Omental fat pad (tissue), 4 donors: ENCODE data around the gene INHBB. TPM values are rescaled to one million over a fixed set of nuclear protein-coding genes. Genes with fewer than 3 reads are reported as not detected.

Source experiments
- ATAC-seq: fragments of 150-250 bp; one replicate; pipeline ENCODE4 v1.9.1; 2016; ENCODE audit warnings: mild to moderate bottlenecking, moderate library complexity; ENCODE audit not compliant: low FRiP score
- DNase-seq: peaks from one replicate; pipeline ENCODE4 v3.0.0-alpha.2; 2019; ENCODE audit warnings: low spot score
- total RNA-seq, 4 donors: library from RNA; depleted of rRNA; stranded (reverse); fragments of >200 nt; gene quantifications; one replicate each; pipeline ENCODE4 v1.1.0, GENCODE V29; 2016
- TF ChIP-seq, protein P1 (sequence below), 3 donors: fragments of 450-650 bp; IDR thresholded peaks; one replicate each; pipeline ENCODE4 v1.5.1; 2016 to 2017; ENCODE audit warnings: antibody characterized with exemption in 3 of 3, mild to moderate bottlenecking in 3 of 3, moderate library complexity in 2 of 3

Gene INHBB
- total RNA-seq, 4 donors from 2014 or later, result 6.7 to 59.8 (median 28.6) TPM

- TF ChIP-seq, protein P1, sequence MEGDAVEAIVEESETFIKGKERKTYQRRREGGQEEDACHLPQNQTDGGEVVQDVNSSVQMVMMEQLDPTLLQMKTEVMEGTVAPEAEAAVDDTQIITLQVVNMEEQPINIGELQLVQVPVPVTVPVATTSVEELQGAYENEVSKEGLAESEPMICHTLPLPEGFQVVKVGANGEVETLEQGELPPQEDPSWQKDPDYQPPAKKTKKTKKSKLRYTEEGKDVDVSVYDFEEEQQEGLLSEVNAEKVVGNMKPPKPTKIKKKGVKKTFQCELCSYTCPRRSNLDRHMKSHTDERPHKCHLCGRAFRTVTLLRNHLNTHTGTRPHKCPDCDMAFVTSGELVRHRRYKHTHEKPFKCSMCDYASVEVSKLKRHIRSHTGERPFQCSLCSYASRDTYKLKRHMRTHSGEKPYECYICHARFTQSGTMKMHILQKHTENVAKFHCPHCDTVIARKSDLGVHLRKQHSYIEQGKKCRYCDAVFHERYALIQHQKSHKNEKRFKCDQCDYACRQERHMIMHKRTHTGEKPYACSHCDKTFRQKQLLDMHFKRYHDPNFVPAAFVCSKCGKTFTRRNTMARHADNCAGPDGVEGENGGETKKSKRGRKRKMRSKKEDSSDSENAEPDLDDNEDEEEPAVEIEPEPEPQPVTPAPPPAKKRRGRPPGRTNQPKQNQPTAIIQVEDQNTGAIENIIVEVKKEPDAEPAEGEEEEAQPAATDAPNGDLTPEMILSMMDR (IDR thresholded peaks at IDR 0.05), result no peak
- ATAC-seq (no peak), DNase-seq (no peak)
These were observed 24.1 kb upstream of the INHBB start for GRCh38 chr2:120321721-120322284.

DNA sequence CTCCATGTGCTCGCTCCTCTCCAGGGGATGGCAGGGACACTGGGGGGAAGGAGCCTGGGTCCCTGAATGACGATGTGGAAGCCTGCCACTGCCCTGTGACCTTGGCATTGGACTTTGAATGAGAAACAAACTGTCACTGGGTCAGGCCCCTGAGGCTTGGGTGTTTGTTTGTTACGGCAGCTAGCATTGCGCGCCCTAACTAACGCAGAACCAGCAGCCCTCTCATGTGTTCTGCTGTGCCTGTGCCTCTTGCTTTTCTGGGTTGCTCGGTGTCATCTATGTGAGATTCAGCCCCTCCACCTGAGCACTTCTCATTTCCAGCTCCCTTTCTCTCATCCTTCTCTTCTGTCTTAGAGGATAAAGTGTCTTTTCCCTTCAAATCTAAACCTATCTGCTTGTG, 23.6 kb upstream of the INHBB start:
- TF ChIP-seq, protein P1 (IDR thresholded peaks at IDR 0.05), result no peak
- no peak for DNase-seq
- no peak for ATAC-seq

DNA sequence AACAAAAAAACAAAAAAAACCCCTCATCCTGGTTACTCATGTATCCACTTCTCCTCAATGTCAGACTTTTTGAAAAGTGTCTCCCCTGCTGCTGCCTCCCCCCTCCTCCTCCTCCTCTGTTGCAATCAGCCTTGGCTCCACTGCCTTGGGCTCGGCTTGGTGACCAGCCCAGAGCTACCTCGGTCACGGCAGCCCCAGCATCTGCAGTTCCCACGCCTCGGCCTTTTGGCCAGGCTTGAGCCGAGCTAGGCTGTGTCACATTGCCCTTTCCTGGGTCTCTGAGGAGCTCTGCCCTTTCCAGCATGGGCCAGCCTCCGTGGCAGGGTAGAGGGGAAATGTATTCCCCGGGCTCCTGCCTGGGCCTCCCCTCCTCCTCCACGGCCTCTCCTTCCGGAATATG, 22.7 kb upstream of the INHBB start:
- DNase-seq (no peak), ATAC-seq (peak; percentile 55)
- TF ChIP-seq, protein P1 (IDR thresholded peaks at IDR 0.05), result no peak

DNA sequence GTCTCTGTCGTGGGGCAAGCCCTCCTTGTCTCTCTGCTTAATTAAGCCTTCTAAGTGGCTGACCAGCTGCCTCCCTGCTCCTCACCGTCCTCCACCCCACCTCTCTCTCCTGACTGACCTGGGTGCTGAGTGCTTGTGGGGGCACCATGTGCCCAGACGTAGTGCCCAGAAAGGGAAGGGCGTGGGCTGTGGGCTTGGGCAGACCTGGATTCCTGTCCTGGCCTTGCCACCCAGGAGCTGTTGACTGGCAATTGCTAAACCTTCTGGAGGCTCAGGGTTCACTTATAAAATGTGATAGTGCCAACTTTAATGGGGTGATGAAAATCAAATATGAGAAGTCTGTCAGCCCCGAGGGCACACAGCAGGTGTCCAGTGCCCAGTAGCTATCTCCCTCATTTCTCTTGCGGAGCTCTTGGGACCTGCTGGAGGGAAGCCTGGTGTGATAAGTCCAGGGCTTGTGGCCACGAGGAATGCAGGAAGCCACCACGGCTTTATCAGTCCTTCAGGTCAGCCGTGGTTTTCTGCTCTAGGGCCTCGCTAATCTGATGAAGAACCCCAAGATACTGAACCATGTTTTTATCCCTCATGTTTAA, 22.0 kb upstream of the INHBB start:
- DNase-seq, result no peak
- no peak for ATAC-seq
- TF ChIP-seq, protein P1 (IDR thresholded peaks at IDR 0.05), result no peak

DNA sequence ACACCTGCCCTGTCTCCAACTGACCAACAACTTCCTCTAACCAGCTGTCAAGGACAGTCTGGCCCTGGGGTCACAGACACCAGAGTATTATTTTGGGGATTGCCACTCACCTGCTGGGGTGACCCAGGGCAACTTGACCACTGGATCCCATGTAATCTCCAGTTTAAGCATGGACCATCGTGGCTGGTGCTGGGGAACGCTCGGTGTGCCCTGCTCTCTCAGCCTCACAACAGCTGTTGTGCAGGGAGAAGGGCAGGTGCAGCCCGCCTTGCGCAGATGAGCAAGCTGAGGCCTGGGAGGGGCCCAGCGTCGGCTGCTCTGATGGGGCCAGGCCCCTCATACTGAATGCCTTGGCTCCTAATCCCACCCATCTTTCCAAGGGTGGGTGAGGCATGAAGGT, 21.0 kb upstream of the INHBB start:
- no peak for ATAC-seq

DNA sequence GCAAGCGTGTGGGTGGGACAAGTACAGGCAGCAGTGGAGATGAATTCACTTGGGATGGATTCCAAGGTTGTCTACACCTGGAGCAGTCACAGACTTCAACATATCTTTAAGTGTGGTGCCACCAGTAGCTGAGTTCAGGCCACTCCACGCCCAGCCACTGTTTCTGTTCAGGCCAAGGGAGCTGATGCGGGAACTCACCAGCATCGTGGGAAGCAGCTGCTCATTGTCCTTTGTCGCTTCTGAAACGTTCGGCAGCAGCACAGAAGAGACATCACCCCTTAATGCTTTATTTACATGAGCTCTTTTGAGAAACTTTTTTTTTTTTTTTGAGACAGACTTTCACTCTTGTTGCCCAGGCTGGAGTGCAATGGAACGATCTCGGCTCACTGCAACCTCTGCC, 19.9 kb upstream of the INHBB start:
- TF ChIP-seq, protein P1 (IDR thresholded peaks at IDR 0.05), result no peak
- DNase-seq (no peak), ATAC-seq (no peak)

More for the DNA sequence above, 21.0 kb upstream of the INHBB start:
- no peak for DNase-seq
- TF ChIP-seq, protein P1 (IDR thresholded peaks at IDR 0.05), result no peak
